Memory B cell (primary cell): ENCODE data around the gene GLS.
A peak's percentile ranks its signal among the peaks of the same experiment; 100 is the strongest.
"Not testable (repeated sequence)": the region's sequence is repeated elsewhere in the genome, so short reads cannot be mapped to it uniquely, and the experiment has no call there.

Source experiments
- ATAC-seq: fragments of 150-1000 bp; cut with Tn5 transposase; 2 replicates; pipeline ENCODE4 v1.10.0; 2021; ENCODE audit warnings: low read depth, mild to moderate bottlenecking, moderate library complexity
- DNase-seq, 2 donors: peaks; one replicate each; pipeline ENCODE4 v3.0.0; 2022; ENCODE audit warnings: low spot score in 2 of 2
- H3K27ac Mint-ChIP-seq: one replicate; pipeline ENCODE4 v1.8.0; 2022; ENCODE audit warnings: mild to moderate bottlenecking, moderate library complexity, mixed read lengths
- H3K27me3 Mint-ChIP-seq: one replicate; pipeline ENCODE4 v1.8.0; 2022; ENCODE audit warnings: mixed read lengths
- H3K36me3 Mint-ChIP-seq: one replicate; pipeline ENCODE4 v1.8.0; 2022; ENCODE audit warnings: mild to moderate bottlenecking, mixed read lengths
- H3K4me1 Mint-ChIP-seq: one replicate; pipeline ENCODE4 v1.8.0; 2022; ENCODE audit warnings: mixed read lengths
- H3K4me3 Mint-ChIP-seq: one replicate; pipeline ENCODE4 v1.8.0; 2022; ENCODE audit warnings: mild to moderate bottlenecking, moderate library complexity, mixed read lengths
- H3K9me3 Mint-ChIP-seq: one replicate; pipeline ENCODE4 v1.8.0; 2022; ENCODE audit warnings: mixed read lengths

GLS gene

DNA sequence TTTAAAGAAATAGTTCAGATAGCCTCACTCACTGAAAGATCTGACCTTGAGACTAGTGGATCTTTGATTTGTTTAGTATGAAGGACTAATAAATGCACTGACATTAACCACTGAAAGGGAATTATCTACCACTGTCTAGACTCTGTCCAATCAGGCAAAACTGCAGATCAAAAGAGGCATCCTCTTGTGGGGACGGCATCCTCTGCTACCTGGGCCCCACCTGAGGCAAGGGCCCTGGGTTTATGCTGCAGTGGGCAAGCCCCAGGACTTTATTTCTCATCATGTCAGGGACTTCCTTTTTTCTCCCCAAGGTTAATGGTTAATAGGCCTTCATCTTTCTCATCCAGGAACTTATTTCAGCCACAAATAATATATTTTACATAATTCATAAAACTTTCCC is 101.1 kb downstream of the GLS start:
- H3K9me3 Mint-ChIP-seq = no peaks in the 10 kb centered on the region
- H3K36me3 Mint-ChIP-seq = peaks cover 56% of the 10 kb centered on the region
- H3K4me3 Mint-ChIP-seq = no peak overlapping the region
- no peaks in the 10 kb centered on the region for H3K27me3 Mint-ChIP-seq
- DNase-seq (no peak), ATAC-seq (no peak)
- no peaks in the 10 kb centered on the region for H3K4me1 Mint-ChIP-seq
- H3K27ac Mint-ChIP-seq = peak overlapping the region; percentile 40

DNA sequence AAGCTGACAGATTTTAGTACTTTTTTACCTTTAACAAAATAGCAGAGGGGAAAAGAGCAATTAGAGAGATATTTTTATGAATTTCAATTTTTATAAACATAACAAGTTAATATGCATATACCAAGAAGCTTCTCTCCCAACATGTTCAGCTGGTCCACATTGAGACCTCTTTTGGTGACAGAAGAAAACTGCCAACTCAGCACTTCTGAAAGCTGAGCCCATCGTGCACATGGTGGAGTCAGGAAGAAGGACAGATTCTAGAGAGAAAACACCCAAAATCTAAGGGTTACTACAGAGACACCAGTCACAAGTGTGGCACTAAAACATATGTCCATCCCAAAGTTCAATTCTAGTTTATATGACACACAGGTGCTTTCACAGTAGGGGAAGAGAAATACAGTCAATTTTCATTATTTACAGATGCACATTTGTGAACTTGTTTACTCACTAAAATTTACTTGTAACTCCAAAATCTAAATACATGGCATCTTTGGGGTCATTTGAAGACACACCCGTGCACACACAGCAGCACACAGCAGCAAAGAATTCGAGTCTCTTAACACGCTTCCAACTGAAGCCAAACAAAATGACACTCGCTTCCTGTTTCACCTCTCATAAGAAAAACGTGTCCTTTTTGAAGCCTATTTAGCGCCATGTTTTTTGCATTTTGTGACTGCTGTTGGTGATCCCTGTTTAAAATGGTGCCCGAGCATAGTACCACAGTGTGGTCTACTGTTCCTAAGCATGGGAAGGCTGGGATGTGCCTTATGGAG is 101.8 kb downstream of the GLS start:
- Mint-ChIP-seq H3K4me3 (no peak overlapping the region), H3K36me3 (peaks cover 56% of the 10 kb centered on the region), H3K27me3 (no peaks in the 10 kb centered on the region), H3K4me1 (no peaks in the 10 kb centered on the region), H3K27ac (peak overlapping the region; percentile 70), H3K9me3 (no peaks in the 10 kb centered on the region)
- no peak for DNase-seq
- ATAC-seq = no peak

DNA sequence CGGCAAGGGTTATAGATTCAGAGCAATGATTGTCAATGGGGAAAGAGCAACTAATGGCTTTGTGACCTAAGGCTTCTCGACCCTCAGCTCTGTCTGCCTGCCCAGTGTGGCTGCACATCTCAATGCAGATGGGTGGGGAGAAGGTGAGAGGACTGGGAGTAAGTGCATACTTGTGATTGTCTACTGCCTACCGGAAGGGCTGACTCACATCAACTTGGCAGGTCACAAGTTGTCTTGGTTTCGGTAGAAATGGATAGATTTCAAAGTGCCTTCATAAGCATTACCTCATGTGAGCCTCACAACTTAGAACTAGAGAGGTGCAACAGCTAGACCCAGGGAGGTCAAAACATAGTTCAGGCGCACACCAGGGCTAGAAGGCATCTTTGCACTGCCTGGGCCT is 104.0 kb downstream of the GLS start:
- ATAC-seq = no peak
- Mint-ChIP-seq H3K36me3 (peaks cover 47% of the 10 kb centered on the region), H3K27me3 (no peaks in the 10 kb centered on the region), H3K9me3 (no peaks in the 10 kb centered on the region), H3K4me3 (no peak overlapping the region), H3K4me1 (no peaks in the 10 kb centered on the region), H3K27ac (peak overlapping the region; percentile 41)
- no peak for DNase-seq

DNA sequence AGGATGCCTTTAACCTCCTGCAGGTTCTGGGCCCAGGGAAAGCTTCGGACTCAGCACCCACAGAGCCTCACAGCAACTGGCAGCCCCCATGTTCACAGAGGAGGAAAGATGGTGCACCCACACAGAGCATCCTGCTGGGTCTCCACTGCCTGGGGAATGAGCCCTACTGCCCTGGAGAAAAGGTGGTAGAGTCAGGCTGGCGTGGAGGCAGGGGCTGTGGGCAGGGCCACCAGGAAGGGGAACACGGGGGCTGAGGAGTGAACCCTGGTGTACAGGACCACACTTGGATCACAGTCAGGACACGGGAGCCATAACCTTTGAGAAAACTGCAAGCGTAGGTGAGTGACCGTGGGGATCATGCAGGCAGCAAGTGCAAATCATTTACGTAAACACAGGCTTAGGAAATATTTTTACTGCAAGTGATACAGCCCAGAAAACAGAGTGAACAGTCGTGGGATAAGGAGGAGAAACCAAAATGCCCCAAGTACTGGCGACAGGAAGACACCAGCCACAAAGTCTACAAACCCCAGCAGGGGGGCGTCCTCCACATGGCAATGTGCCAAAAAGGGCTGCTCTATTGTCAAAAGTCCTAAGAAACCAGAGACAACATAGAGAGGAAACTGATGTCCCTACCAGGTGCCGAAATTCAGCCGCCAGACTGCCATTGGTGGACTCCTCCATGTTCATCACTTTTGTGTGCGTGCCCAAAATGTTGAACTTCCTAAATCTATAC is 105.8 kb downstream of the GLS start:
- Mint-ChIP-seq H3K9me3 (no peaks in the 10 kb centered on the region), H3K36me3 (peaks cover 43% of the 10 kb centered on the region), H3K27me3 (no peaks in the 10 kb centered on the region), H3K27ac (no peak overlapping the region), H3K4me1 (no peaks in the 10 kb centered on the region), H3K4me3 (no peak overlapping the region)
- DNase-seq (no peak), ATAC-seq (no peak)

DNA sequence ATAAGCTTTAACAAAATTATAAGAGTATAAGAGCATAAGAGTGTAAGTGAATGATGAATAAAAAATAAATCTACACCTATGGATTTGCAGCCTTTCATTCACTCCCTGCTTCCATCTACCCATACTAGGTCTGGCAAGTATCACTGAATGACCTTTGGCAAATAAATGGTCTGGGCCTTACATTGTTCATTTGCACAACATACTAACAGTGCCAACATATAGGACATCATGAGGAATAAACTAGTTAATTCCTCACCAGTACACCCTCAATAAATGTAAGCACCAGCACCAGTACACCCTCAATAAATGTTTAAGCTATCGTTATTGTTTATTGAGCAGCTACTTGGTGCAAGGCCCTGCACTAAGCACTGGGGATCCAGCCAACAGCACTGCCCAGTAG is 106.5 kb downstream of the GLS start:
- Mint-ChIP-seq H3K27ac (no peak overlapping the region), H3K4me3 (no peak overlapping the region), H3K4me1 (no peaks in the 10 kb centered on the region), H3K36me3 (peaks cover 41% of the 10 kb centered on the region), H3K9me3 (no peaks in the 10 kb centered on the region), H3K27me3 (no peaks in the 10 kb centered on the region)
- DNase-seq (no peak), ATAC-seq (no peak)

DNA sequence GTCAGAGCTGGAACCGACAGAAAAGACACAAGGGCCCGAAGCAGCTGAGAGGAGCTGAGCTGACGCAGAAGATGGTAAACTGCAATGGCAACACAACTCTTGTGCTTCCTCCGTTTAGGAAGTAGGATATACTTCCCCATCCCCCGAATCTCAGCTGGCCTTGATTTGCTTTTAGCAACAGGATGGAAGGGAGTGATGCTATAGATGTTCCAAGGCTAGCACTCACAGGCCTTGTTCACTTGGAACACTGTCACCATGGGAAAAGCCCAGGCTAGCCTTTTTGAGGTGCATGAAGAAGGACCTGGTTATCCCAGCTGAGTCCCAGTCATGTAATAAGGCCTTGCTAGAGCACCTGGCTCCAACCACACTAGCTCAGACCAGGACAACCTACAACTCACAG is 107.3 kb downstream of the GLS start:
- ATAC-seq = no peak
- Mint-ChIP-seq H3K27ac (no peak overlapping the region), H3K9me3 (no peaks in the 10 kb centered on the region), H3K36me3 (peaks cover 35% of the 10 kb centered on the region), H3K27me3 (no peaks in the 10 kb centered on the region), H3K4me3 (no peak overlapping the region), H3K4me1 (no peaks in the 10 kb centered on the region)
- no peak for DNase-seq

DNA sequence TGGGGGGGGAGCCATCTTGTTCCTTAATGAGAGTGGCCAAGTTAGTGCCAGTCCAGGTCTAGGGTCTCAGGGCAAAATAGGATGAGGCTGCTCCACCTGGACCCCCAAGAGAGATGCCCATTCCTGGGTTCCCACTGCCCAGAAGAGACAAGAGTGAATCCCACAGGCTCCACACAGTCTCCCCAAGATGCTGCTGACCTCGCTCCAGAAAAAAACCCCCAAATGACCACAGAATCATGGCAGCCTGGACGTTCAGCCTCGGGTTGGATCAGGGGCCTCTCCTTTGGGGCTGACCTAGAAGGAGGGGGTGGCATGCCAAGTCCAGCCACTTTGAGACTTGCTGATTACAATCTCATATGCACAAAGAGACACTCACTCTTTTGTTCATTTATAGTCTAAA is 108.3 kb downstream of the GLS start:
- Mint-ChIP-seq H3K36me3 (peaks cover 41% of the 10 kb centered on the region), H3K4me3 (no peak overlapping the region), H3K27me3 (no peaks in the 10 kb centered on the region), H3K27ac (no peak overlapping the region), H3K4me1 (no peaks in the 10 kb centered on the region), H3K9me3 (no peaks in the 10 kb centered on the region)
- DNase-seq = no peak
- no peak for ATAC-seq

DNA sequence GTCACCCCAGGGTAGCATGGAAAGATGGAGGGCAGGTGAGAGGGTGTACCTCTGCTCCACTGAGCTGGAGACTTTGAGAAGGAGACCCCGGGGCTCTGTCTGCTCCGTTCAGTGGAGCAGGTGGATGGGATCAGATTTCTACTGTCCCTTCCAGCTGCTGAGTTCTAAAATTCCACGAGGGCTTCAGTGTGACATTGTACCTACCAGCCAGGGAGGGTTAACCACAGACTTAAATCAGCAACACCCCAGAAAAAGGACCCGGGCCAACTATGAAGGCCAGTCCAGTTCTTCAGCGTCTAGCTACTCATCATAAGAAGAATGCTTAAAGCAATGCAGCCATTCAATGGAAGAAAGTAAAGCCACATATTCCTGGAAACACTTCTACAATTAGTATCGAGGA is 109.5 kb downstream of the GLS start:
- H3K9me3 Mint-ChIP-seq = no peaks in the 10 kb centered on the region
- H3K4me3 Mint-ChIP-seq = no peak overlapping the region
- peaks cover 42% of the 10 kb centered on the region for H3K36me3 Mint-ChIP-seq
- H3K4me1 Mint-ChIP-seq = peaks cover 3% of the 10 kb centered on the region
- DNase-seq (no peak), ATAC-seq (no peak)
- H3K27me3 Mint-ChIP-seq = no peaks in the 10 kb centered on the region
- no peak overlapping the region for H3K27ac Mint-ChIP-seq

DNA sequence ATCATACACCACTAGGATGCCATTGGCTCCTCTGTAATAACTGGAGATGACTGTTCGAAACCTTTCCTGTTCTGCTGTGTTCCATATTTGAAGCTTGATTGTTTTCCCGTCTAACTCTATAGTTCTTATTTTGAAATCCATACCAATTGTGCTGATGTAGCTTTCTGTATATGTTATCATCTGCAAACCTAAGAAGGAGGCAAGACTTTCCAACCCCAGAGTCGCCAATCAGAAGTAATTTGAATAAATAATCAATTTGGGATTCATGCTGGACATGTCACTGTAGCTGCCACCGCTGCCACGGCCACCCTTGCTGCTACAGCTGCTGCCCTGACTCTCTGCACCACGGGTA is 112.6 kb downstream of the GLS start:
- no peak overlapping the region for H3K4me3 Mint-ChIP-seq
- no peak overlapping the region for H3K27ac Mint-ChIP-seq
- H3K27me3 Mint-ChIP-seq = no peaks in the 10 kb centered on the region
- peaks cover 5% of the 10 kb centered on the region for H3K4me1 Mint-ChIP-seq
- no peaks in the 10 kb centered on the region for H3K9me3 Mint-ChIP-seq
- peaks cover 53% of the 10 kb centered on the region for H3K36me3 Mint-ChIP-seq
- ATAC-seq (no peak), DNase-seq (no peak)

DNA sequence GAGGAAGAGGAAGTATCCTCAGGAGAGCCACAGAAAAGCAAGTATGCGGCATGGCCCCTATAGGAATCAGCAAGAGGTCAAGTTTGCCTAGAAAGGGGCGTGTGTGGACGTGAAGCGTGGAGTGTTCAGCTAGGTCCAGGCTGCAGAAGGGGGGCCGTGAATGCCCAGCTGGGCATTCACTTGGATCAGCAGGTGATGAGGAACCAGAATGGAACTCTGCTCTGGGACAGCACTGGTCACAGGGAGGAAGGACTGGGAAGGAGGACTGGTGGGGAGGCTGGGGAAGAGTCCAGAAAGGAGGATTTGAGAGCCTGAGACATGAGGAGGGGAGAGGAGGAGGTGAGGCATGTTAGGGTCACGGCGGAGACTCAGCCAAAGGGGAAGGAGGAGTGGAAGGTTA is 113.5 kb downstream of the GLS start:
- Mint-ChIP-seq H3K9me3 (no peaks in the 10 kb centered on the region), H3K4me3 (no peak overlapping the region), H3K36me3 (peaks cover 56% of the 10 kb centered on the region), H3K4me1 (peaks cover 5% of the 10 kb centered on the region), H3K27ac (peak overlapping the region; percentile 17), H3K27me3 (no peaks in the 10 kb centered on the region)
- no peak for ATAC-seq
- DNase-seq = no peak

DNA sequence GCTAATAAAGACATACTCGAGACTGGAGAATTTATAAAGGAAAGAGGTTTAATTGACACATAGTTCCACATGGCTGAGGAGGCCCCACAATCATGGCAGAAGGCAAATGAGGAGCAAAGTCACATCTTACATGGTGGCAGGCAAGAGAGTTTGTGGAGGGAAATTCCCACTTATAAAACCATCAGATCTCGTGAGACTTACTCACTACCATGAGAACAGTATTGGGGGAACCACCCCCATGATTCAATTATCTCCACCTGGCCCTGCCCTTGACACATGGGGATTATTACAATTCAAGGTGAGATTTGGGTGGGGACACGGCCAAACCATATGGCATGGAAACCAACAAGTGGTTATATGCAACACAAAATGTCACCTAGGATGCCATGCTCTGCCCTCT is 114.7 kb downstream of the GLS start:
- not testable (repeated sequence) for H3K9me3 Mint-ChIP-seq, DNase-seq, ATAC-seq, H3K4me1 Mint-ChIP-seq, H3K4me3 Mint-ChIP-seq, H3K27me3 Mint-ChIP-seq
- peak overlapping the region; percentile 76 for H3K27ac Mint-ChIP-seq
- H3K36me3 Mint-ChIP-seq = peaks cover 58% of the 10 kb centered on the region

DNA sequence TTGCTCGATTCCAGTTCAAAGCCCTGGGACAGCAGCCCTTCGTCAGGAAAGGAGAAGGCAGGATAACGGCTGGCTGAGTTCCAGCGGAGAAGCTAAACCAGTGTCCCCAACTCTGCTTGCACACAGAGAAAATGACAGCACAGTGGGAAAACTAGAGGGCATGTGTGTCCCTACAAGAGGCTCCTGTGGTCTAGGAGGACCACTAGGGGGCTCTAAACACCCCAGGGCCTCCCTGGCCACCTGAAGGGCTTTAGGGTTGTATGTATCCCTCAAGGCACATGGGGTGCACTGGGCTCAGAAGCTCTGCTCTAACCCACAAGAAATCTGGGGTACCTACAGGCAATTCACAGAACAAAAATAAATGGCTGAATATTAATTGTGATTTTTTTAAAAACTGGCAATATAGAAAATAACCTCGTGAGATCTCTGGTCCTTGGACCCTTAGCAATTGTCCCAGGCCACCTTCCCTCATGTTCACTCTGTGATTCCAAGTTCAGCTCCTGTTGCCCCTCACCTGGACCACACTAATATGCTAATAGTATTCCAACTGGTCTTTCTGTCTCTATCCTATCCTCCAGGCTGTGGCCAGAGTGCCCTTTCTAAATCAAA is 115.8 kb downstream of the GLS start:
- no peak for DNase-seq
- Mint-ChIP-seq H3K27ac (peak overlapping the region; percentile 76), H3K36me3 (peaks cover 60% of the 10 kb centered on the region), H3K27me3 (no peaks in the 10 kb centered on the region), H3K4me1 (peaks cover 5% of the 10 kb centered on the region), H3K9me3 (no peaks in the 10 kb centered on the region), H3K4me3 (no peak overlapping the region)
- peak; percentile 82 for ATAC-seq

DNA sequence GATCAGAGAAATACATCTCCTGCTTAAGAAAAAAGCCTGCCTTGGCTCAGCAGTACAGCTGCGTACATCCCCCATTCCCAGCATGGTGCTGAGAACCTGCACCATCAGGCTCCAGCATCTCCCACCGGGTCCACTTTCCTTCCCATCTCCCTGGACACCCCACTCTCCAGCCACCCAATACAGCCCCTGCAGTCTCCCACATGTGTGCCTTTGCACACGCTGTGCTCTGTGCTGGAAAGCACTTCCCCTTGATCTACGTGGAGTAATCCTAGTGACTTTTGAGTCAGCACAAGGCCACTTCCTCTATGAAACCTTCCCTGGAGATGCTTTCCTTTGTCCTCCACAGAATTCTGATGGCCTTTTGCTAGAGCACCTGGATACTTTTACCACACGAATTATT is 116.3 kb downstream of the GLS start:
- H3K9me3 Mint-ChIP-seq = no peaks in the 10 kb centered on the region
- peaks cover 5% of the 10 kb centered on the region for H3K4me1 Mint-ChIP-seq
- ATAC-seq (no peak), DNase-seq (no peak)
- no peak overlapping the region for H3K4me3 Mint-ChIP-seq
- no peaks in the 10 kb centered on the region for H3K27me3 Mint-ChIP-seq
- peak overlapping the region; percentile 53 for H3K27ac Mint-ChIP-seq
- H3K36me3 Mint-ChIP-seq = peaks cover 60% of the 10 kb centered on the region

DNA sequence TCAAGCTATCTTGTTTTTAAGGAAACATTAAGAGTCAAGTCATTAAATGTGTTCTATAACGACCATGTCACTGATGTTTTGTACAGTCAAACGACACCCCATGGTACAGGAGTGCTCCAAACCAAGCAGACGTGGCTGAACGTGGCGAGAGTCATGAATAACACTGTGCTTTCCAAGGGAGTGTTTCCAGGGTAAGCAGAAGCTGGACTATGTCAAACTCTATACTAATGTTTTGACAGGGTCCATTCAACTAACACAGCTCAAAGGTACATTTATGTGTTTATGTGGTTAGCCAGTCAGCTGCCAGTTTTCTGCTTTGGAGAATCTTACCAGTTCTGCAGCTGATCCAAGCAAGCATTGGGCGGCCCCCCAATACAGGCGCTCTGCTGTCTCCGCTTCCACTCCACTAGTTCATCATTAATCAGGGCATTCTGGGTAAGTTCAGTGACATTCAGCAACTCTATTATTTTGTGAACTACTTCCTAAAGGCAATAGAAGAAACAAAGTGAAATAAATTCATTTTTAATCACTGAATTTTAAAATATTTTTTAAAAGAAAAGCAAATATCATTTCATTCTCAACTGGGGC is 117.0 kb downstream of the GLS start:
- Mint-ChIP-seq H3K36me3 (peaks cover 61% of the 10 kb centered on the region), H3K4me3 (no peak overlapping the region), H3K27ac (peak overlapping the region; percentile 53), H3K4me1 (peaks cover 5% of the 10 kb centered on the region), H3K27me3 (no peaks in the 10 kb centered on the region), H3K9me3 (no peaks in the 10 kb centered on the region)
- DNase-seq = no peak
- no peak for ATAC-seq
